Left lobe of liver (tissue), 2 donors: ENCODE measurements around the gene IL11RA. TPM values are rescaled to one million over a fixed set of nuclear protein-coding genes. Genes with fewer than 3 reads are reported as not detected.

Experiments used
- ATAC-seq: fragments of 200-7000 bp; cut with Tn5 transposase; one replicate; pipeline ENCODE4 v1.9.1; 2020; ENCODE audit warnings: mild to moderate bottlenecking, moderate library complexity
- DNase-seq: peaks from one replicate; pipeline ENCODE4 v3.0.0-alpha.2; 2020; ENCODE audit warnings: low spot score
- total RNA-seq: library from RNA; stranded (reverse); gene quantifications from one replicate; pipeline ENCODE4 v1.2.1, GENCODE V29; 2021
- donor health status: DM: no; HTN: no; CAD: no; lungs with moderate emphysema.
- donor health status: DM: no; HTN: yes; CAD: no.

Gene IL11RA
- total RNA-seq, 1 donor from 2014 or later, result 26.5 TPM

DNA sequence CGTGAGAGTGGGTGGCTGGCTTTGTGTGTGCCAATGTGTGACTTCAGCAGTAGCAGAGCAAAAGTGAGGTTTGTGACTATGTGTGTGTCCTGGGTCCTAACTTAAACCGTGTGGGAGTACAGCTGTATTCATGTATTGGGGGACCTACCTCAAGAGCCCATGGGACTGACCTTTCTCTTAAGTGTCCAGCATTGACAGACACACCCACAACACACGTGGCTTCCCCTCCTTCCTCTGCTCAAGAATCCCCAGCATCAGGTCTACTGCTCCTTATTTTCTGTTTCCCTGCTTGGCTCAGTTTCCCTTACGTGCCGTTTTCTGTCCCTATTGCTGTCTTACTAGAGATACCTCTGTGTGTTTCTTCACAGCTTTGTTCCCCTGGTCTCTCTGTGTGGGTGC is 616 bp downstream of the IL11RA start:
- ATAC-seq (no peak), DNase-seq (no peak)

DNA sequence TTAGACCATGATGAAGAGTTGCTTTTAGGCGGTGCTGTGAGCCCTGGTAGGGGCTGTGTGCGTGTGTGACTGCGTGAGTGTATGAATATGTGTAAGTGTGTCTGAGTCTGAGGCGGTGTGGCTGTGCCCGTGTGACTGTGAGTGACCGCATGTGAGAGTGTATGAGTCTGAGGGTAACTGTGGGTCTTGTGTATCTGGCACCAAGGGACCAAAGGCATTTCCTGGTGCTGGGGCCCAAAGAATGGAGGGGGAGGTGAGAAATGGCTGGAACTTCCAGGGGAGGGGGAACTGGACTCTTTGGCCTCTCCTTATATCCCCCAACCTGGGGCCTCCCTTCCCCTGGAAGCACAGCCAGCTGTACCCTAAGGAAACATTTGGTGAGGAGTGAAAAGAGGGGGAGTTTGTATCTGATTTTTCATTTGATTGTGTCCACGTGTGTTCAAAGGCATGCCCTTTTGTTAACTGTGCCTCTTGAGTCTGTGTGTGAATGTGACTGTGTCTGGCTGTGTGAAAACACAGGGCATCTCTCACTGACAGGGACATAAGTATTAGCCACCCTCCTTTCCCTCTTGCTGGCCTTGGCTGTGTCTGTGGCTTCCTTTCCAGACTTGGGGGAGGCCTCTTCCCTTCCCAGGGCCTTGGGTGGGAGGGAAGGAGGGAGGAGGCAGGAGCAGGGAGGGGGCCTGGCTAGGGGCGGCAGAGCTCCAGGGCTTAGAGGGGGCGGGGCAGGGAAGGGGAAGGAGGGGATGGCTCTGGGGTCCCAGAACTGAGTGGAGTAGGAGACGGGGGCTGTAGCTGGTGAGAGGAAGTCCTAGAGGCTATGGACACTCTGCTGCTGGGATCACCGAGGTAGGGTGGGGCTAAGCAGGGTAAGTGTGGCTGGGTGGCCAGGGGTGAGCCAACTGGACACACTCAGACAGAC is 1.4 kb downstream of the IL11RA start:
- DNase-seq, result no peak
- ATAC-seq, result no peak

DNA sequence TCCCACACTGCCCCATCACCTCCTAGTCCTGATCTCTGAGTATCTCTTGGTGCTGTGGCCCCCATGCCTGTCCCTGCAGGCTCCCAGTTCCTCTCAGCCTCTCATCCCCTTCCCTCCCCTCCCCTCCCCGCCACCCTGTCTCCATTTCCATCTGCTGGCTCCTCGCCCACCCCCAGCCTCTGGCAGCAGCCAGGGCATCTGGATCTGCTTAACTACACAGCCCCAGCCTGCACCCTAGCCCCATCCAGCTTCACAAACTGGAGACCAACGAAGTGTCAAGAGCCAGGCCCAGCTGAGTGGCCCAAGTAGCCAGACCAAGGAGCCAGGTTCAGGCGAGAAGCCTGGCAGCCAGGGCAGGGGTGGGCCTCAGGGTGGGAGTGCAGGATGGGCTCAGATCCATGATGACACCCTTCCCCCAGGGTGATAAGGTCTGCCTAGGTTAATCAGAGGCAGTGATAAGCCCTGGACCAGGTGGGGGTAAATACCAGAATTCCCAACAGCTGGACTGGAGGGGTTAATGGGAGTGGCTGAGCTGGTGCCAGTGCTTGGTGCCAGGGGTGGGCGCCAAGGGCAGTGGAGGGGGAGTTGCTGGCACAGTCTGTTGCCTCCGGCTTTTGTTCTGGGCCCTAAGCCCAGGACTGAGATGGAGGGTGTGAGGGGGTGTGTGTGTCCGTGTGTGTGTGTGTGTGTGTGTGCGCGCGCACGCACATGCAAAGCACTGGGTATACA is 2.5 kb downstream of the IL11RA start:
- ATAC-seq, result peak; percentile 20
- peak; percentile 70 for DNase-seq

DNA sequence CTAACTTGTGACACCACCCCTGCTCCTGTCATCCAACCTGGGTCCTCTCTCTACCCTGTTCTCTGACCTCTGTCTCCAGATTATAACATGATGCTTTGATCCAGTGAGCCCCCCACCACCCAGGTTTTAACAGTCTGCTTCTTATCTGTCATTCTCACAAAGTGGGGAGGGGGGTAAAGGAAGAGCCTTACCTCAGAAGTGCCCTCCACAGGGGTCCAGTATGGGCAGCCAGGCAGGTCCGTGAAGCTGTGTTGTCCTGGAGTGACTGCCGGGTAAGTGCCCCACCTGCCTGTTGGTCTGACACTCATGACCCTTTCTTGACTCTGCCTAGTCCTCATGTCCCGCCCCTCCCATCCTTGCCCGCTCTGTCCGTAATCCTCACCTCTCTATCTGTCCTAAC is 3.4 kb downstream of the IL11RA start:
- no peak for DNase-seq
- no peak for ATAC-seq

DNA sequence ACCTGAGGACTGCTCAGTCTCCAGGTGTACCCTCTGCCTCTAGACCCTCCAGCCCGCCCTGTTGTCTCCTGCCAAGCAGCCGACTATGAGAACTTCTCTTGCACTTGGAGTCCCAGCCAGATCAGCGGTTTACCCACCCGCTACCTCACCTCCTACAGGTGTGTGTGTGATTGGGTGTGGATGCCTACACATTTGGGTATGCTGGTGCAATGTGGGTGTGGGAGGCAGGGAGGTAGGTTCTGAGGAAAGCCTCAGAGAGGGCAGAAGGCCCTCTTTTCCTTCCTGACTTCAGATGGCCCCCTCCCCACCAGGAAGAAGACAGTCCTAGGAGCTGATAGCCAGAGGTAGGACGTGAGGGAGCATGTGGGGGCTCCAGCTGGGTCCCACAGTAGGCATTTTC is 5.0 kb downstream of the IL11RA start:
- DNase-seq (no peak), ATAC-seq (no peak)

DNA sequence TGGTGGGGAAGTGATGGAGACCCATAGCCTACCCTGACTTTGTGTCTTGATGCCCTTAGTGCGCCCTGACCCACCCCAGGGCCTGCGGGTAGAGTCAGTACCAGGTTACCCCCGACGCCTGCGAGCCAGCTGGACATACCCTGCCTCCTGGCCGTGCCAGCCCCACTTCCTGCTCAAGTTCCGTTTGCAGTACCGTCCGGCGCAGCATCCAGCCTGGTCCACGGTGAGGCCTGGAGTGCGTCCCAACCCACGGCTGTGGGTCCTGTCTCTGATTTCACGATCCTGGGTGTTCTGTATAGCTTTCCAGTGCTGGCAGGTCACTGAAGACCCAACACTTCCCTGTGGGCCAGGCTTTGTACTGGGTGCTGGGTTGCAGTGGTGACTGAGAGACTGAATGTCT is 6.5 kb downstream of the IL11RA start:
- ATAC-seq, result no peak
- no peak for DNase-seq

DNA sequence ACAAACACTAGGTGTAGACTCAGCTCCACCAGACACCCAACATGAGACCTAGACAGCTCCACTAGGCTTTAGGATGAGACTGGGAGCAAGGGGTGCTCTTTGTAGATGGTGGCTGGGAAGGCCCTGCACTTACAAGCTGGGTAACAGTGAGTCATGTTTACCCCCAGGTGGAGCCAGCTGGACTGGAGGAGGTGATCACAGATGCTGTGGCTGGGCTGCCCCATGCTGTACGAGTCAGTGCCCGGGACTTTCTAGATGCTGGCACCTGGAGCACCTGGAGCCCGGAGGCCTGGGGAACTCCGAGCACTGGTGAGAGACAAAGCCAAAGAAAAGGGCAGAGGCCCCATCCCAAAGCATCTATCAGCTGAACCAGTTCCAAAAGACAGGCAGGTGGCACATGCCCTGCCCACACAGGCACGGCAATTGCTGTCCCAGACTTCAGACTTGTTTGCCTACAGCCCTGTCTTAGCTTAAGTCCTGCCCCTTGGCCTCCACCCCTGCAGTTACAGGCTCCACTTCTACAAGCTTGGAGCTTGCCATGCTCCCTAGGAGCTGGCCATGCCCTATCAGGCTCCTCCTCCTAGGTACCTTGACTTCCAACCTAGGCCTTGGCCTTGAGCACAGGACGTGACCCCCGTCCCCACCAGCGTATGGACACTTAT is 7.7 kb downstream of the IL11RA start:
- ATAC-seq (no peak), DNase-seq (no peak)

DNA sequence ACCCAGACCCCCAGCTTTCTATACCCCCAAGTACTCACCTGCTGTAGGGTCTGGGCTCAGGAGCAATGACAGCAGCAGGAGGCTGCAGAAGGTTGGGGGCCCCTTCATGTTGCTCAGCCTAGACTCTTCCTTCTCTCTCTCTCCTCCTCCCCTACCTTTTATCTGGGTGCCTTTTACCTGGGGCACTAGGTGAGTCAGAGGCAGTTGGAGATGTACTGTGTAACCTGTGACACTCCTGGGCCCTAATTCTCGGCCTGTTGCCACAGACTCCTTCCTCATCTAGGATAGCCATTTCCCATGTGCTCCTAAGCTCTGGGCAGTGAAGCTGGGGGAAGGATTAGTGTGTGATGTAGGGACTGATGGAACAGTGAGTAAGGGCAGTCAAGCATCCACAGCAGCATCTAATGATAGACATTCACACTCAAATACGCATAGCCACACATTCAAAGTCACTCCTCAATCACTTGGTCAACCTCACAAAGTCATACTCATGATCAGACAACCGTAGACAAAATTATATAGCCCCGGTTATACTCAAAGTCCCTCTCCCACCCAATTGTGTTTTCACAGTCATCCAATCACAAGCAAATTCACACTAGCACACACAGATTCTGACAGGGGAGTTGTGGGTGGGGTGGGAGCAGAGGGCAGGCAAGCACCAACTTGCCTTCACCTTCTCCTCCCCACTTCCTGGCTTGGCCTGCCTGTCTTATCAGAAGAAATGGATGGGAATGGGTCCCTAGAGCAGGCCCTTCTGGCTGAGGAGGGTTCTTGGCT is 10.7 kb downstream of the IL11RA start, which contains the start of gene CCL27:
CCL27 (minus strand) TSS at position 132 of the 777 bp plus-strand sequence; CDS start at position 108, 24 bp downstream.
- DNase-seq, result no peak

DNA sequence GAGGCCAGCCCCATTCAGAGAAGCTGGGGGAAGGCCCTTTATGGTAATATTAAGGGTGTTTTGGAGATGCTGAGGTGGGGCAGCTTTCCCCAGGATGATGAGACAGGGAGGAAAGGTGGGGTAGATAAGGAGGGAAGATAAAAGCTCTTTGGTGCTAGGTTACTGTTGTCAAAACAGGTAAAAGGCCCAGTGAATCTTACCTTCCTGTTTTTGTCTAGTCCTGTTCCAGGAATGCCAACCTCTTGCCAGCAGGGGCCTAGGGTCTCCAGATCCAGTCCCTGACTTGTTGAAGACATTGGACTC is 11.3 kb downstream of the IL11RA start:
- no peak for ATAC-seq
- DNase-seq, result no peak

More for the DNA sequence above, 10.7 kb downstream of the IL11RA start, which contains the start of gene CCL27:
- no peak for ATAC-seq

DNA sequence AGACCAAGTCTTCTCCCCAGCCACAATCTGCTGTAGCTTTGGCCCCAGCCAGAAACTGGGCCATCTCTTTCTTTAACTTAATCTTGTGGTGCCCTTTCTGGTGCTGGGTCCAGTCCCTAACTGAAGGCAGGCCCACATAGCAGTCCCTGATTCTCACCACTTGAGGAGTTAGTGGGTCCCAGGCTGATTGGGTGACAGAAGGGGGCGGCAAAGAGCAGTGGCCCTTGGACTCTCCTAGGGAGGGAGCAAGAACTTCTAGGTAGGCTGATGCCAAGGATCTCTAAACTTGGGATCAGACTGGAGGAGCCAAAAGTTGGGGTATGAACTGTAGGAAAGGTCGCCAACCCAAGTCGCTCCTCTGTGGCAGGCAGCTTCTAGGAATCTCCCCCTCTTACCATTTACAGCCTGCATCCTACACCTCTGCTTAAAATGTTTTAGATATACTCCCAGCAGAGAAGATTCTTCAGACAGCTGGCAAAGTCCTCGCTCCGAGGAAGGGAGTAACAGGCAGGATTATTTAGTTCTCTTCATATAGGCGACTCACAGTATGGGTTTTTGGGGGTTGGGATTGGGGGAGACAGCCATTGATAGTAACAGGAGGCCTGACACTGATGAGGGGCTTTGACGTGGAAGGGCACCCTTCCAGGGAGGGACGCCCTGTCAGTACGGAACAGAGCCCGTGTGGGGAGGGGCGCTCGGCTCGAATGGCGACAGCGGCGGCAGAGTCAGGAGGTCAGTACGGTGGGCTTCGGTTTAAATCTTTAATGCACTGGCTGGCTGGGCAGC is 12.5 kb downstream of the IL11RA start:
- DNase-seq (peak; percentile 83), ATAC-seq (peak; percentile 58)

DNA sequence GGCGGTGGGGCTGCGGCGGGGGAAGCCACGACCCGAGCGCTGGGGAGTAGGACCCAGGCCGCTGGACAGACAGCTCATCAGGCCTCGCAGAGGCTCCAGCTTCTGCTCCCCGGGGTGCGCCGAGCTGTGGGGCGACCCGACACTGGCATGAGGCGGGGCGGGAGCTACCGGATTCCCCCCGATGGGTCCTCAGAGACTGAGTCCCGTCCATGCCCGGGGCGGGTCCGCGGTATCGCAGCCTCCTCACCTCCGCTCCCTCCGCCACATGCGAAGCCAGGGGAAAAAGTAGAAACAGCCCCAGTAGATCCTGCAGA is 13.0 kb downstream of the IL11RA start:
- no peak for ATAC-seq
- no peak for DNase-seq

DNA sequence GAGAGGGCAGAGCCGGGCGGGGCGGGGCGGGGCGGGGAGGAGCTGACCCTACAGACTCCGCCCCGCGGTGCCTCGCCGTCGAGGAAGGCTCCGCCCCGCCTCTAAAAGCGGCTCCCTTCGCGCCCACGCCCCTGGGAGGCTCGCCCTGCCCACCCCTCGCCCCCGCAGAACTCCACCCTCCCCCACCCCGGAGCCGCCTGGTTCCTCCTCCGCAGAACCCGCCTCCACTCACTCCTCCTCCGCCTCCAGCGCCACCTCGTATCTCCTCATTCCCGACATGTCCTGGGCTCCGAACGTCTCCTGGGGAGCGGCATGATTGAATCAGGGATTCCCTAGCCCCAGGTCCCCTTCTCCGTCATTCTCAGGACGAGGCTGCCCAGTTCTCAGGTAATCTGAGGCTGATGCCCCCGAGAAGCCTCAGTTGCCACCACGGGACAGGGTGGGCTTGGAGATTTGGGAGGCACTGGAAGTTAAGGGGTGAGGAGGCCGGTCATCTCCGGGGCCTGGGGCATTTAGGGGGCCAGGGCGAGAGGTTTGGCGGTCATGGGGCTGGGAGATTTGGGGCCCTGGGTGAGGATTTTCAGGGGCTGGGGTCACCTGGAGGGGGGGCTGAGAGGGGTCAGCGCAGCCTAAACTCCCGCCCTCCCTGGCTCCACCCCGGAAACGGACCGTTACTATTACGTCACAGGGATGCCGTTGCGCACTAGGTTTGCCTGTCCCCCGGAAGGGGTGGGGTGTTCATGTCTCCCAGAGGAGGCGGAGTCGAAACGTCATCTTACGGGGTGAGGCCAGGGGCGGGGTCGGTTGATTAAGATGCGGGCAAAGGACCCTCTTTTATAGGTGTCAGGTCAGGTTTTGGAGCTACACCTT is 13.6 kb downstream of the IL11RA start:
- peak; percentile 97 for DNase-seq
- peak; percentile 84 for ATAC-seq

DNA sequence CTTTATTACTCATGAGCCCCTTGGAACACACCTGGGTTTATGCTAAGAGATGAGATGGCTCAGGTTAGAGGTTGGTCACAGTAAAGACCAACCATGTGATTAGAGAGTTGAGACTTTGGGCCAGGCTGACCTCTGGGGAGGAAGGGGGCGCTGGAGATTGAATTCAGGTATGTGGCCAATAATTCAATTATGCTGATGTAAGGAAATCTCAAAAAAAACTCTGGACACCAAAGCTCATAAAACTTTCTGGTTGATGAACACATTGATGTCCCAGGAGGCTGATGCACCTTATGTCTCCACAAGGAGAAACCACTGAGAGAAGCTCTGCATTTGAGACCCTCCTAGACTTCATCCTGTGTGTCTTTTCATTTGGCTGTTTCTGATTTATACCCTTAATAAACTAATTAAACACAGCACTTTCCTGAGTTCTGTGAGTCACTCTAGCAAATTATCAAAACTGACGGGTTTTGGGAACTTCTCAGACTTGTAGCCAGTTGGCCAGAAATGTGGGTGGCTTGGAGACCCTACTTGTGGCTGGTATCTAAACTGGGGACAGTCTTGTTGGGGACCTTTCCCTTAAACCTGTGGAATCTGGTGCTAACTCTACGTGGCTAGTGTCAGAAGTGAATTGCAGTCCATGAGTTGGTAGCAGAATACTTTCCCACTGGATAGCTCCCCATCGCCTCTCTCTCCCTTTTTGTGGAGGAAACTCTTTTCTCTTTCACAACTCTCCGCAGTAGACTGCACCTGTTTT is 18.0 kb downstream of the IL11RA start:
- ATAC-seq (no peak), DNase-seq (no peak)

DNA sequence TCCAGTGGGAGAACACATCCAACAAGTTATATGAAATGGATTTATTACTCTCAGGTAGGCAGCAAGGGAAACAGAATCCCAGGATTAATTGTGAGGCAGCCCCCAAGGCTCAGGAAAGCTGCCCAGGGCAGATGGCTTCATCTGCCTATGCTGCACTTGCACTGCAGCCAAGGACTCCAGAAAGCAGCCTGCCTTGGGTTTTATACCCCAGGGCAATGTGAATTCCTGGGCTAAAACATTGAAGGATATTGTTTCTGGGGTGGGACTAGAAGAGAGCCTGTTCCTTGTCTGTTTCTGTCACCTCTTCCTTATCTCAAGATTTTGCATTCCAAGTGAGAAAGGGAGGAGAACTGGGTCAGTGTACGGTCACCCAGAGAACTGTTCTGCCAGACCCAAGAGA is 19.3 kb downstream of the IL11RA start:
- ATAC-seq (no peak), DNase-seq (no peak)

DNA sequence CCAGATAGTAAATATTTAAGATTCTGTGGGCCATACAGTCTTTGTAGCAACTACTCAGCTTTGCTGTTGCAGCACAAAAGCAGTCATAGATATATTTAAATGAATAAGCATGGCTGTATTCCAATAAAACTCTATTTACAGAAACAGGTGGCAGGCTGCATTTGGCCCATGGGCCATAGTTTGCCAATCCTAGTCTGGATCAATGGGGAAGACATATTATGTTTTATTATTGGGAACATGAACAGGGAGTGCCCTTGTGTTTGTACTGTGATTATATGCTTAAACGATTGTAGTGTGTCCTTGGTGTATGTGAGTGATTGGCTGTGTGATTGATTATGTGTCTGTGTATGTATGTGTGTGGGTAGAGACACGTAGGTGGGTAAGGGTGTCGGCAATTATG is 22.5 kb downstream of the IL11RA start:
- no peak for DNase-seq
- peak; percentile 24 for ATAC-seq

DNA sequence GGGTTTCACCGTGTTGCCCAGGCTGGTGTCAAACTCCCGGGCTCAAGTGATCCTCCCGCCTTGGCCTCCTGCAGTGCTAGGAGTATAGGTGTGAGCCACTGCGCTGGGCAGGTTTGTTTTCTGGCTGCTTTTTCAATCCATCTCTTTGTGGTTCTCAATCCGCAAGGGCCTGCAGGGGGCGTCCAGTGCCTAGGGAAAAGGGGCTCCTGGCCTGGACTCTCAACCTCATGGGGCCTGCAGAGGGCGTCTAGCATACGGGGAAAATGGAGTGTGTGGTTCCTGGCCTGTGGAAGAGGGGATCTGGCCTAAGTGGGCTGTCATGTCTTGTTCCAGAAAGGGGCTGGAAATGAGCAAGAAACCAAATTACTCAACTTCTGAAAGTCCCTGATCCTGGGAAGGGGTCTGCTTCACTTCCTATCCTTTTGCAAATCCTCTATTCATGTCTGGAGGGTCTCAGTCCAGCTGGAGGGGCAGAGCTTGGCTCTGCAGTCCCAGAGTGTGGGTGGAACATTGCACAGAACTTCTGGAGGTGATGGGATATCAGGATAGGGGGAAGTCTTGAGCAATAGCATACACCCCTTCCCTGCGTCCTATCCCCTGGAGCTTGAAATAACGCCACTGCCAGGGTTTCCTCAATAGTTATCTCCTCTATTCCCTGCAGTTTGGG is 23.2 kb downstream of the IL11RA start:
- peak; percentile 98 for ATAC-seq
- DNase-seq, result peak; percentile 84

DNA sequence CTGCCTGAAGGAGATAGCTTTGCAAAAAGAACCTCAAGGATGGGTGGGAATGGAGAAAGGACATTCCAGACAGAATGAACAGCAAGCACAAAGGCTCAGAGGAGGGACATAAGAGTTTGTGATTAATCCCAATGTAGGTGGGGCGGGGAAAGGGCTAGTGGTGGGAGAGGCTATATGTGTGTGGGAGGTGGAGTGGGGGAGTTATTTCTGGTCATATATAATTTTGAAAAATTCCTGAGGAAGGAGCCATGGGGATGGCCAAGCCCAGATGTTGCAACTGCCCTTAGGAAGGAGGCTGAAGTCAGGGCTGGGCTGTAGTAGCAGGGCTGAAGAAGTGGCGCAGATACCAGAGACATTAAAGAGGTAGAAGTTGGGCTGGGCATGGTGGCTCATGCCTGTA is 23.9 kb downstream of the IL11RA start:
- ATAC-seq, result no peak
- no peak for DNase-seq

DNA sequence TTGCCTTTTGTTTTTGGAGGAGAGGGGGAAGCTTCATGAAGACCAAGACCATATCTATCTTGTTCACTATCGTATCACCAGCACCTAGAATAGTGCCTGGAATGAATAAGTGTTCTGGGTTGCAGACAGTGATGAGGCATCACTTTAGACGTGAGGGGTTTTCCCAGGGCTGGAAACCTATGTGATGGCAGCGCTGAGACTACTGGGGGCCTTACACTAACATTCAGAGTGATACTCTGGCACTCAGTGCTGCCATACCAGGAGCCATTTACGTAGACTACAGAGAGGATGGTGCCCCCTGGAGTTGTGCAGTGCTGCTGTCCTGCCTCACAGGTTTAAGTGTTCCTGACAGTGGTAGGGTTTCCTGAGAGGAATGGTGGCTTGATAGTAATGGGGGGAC is 32.2 kb downstream of the IL11RA start:
- DNase-seq, result no peak
- ATAC-seq, result no peak
